Colon (tissue), 2 donors: ENCODE measurements around the gene ZNF621.
"Not testable (repeated sequence)": the region's sequence is repeated elsewhere in the genome, so short reads cannot be mapped to it uniquely, and the experiment has no call there.

Experiments used
- FAIRE-seq: peaks from 2 replicates; lab custom pipeline; 2012; peaks lifted over from hg19 to GRCh38; lab: Jason Lieb, UNC
- donor health status: control.
- donor health status: control.

The ZNF621 gene

DNA sequence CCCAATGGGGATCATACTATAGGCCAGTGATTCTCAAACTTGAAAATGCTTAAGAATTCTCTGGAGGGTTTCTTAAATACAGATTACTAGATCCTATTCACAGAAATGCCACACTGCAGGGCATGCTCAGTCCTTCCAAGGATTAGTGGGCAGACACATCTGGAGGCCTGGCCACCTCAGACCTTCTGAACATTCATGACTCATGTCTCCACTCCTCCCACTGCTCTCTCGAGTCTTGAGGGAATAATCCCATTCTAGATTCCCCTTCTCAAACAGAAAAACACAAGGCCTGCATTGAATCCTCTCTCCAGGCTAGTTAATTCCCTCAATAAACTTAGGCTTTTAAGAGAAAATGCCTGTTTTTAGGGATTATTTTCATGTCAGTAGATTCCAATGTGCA is 22.1 kb downstream of the ZNF621 start:
- FAIRE-seq, result no peak

DNA sequence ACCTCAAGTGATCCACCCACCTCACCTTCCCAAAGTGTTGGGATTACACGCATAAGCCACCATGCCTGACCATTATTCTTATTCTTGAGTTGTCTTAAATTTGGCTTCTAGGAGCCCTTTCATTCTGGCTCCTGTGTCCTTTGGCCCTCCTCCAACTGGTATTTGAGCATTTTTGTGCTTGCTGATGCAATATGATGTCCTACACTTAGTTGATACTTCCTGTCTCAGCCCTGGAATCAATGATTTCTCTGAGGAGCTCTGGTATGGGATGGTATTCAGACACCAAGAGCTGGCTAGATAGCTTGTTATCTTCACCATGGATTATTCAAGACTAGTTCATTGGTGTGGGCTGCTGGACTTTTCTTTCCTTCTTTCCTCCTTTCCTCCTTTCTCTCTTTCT is 25.4 kb downstream of the ZNF621 start:
- FAIRE-seq, result no peak

- no peak for FAIRE-seq
Measured at GRCh38 chr3:40557575-40558161, 32.9 kb downstream of the ZNF621 start.

DNA sequence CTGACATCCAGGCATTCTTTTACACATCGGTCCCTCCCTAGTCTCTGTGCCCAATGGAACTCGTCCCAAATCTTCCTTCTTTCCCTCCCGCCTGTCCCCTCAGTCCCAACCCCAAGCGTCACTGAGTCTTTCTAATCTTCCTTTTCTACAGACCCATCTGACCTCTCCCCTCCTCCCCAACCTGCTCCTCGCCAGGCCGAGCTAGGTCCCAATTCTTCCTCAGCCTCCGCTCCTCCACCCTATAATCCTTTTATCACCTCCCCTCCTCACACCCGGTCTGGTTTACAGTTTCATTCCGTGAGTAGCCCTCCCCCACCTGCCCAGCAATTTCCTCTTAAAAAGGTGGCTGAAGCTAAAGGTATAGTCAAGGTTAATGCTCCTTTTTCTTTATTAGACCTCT is 37.7 kb downstream of the ZNF621 start:
- not testable (repeated sequence) for FAIRE-seq

- not testable (repeated sequence) for FAIRE-seq
Measured at GRCh38 chr3:40565629-40566028, 40.9 kb downstream of the ZNF621 start.

- FAIRE-seq, result no peak
Measured at GRCh38 chr3:40566694-40567093, 41.9 kb downstream of the ZNF621 start.

GRCh38 chr3:40572588-40572987 is 47.8 kb downstream of the ZNF621 start:
- no peak for FAIRE-seq

GRCh38 chr3:40574050-40574449 is 49.3 kb downstream of the ZNF621 start:
- FAIRE-seq, result no peak

GRCh38 chr3:40574661-40575060 is 49.9 kb downstream of the ZNF621 start:
- no peak for FAIRE-seq

DNA sequence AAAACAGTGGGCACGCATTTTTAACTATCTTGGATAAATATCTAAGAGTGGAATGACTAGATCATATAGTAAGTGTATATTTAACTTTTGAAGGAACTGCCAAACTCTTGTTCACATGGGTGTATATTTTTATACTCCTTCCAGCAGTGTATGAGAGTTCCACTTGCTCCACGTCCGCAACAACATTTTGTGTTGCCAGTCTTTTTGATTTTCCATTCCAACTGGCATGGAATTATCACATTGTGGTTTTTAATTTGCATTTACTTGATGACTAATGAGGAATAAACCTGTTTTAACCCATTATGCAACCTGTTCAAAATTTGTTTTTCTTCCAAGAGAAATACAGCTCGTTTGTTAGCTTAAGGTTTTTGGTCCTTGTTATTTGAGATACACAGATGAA is 51.6 kb downstream of the ZNF621 start:
- FAIRE-seq, result no peak

- FAIRE-seq, result no peak
Measured at GRCh38 chr3:40580494-40581091, 55.8 kb downstream of the ZNF621 start.

DNA sequence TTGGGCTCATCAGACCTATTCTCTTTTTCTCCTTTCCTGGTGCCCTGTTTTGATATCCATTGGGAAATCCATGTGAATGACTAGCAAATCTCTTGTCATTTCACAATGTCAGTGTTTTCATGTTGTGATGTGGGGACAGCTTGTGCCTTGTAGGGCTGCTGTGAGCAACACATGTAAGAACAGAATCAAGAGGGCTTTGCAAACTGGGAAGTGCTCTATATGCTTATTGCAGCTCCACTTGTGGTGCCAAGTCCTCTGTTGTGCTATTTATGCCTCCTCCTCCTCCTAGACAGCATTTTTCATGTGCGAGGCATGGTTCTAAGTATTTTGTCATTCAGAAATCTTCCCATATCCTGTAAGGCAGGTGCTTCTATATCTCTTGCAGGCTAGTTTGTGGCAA is 56.4 kb downstream of the ZNF621 start:
- FAIRE-seq, result no peak

GRCh38 chr3:40582401-40583027 is 57.8 kb downstream of the ZNF621 start:
- FAIRE-seq, result no peak

DNA sequence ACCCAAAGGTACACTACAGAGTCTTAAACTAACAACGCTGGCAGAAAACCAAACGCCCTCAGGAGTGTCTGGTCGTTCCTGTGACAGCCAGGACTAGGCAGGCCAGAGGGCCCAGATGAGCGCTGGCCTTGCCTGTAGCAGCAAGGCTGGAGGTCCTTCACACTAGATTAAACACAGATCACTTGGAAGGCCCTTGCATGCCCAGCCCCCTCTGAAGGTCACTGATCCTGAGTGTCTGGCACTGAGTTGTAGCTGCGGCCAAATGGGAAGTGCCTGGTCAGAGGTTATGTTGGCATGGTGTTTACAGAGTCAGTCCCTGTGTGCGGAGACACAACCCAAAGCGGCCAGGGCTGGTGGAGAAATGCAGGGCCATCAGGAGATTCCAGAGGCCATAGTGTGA is 58.9 kb downstream of the ZNF621 start:
- no peak for FAIRE-seq

DNA sequence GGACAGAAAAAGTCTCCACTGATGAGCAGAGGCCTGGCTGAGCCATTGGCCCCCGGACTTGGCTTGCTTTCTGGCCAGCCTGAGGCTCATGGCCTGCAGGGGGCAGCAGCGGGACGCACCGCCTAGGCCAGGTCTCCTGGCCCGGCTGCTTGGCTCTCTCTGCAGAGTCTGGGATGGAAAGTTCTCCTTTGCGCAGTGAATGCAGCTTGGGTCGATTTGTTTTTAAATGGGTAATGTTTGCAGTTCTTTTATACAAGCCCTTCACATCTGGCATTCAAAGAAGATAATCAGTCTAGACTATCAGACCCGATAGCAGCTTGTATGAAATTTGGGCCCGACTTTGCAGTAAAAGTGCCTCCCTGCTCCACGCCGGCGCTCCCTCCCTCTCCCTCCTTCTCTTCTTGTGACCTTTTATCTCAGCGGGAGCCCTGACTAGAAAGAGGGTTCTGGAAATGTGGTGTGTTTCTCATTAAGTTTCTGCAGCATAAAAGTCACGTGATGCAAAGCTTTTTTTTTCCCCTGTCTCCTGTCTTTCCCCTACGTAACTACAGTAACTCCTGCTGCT is 59.9 kb downstream of the ZNF621 start:
- FAIRE-seq, result no peak

- no peak for FAIRE-seq
Measured at GRCh38 chr3:40585381-40586016, 60.7 kb downstream of the ZNF621 start.

DNA sequence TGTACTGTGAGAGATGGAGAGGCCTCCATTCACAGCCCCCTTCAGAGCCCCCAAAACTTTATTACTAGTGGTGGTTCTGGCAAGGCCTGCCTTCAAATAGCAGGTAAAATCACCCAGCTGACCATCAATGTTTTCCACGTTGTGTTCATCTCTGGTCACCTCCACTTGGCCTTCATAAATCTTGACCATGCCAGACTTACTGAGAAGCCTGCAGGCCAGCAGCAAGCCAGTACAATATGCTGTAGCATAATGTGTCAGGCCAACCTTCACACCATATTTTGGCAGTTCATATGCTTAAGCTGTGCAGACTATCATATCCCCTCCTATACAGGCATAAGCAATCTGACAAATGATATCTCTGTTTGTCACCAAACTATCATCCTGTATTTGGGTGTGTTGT is 62.1 kb downstream of the ZNF621 start:
- no peak for FAIRE-seq

GRCh38 chr3:40588406-40588805 is 63.6 kb downstream of the ZNF621 start:
- FAIRE-seq, result no peak
